ENCODE measurements around the gene NAALADL2. TPM values are rescaled to one million over a fixed set of nuclear protein-coding genes. Genes with fewer than 3 reads are reported as not detected.

Gene NAALADL2
- polyA plus RNA-seq, 1 donor from 2014 or later: 1.6 TPM

- no peak overlapping the region for H3K9ac ChIP-seq (ENCODE audit: low read length)
- H3K79me2 ChIP-seq (replicated peaks; ENCODE audit: insufficient read depth, low read length): no peaks in the 10 kb centered on the region
- no peaks in the 10 kb centered on the region for H3K27me3 ChIP-seq (ENCODE audit: insufficient read depth, low read depth, low read length)
These were observed 739.6 kb downstream of the NAALADL2 start for GRCh38 chr3:175598740-175599139.

GRCh38 chr3:175601521-175601920, 742.4 kb downstream of the NAALADL2 start:
- no peak overlapping the region for H3K27ac ChIP-seq (ENCODE audit: low read length)
- no peaks in the 10 kb centered on the region for H3K36me3 ChIP-seq (ENCODE audit: insufficient read depth, low read length)
- no peaks in the 10 kb centered on the region for H3K9me3 ChIP-seq (ENCODE audit: low read length)
- H3K4me3 ChIP-seq (ENCODE audit: low read length): no peak overlapping the region
- H2AFZ ChIP-seq (ENCODE audit: low read depth, low read length): no peak overlapping the region
- H3K9me2 ChIP-seq (ENCODE audit: insufficient read depth, low read length): no peaks in the 10 kb centered on the region
- H3K9ac ChIP-seq (ENCODE audit: low read length): no peak overlapping the region
- no peaks in the 10 kb centered on the region for H4K20me1 ChIP-seq (ENCODE audit: insufficient read depth)
- H3K4me2 ChIP-seq (ENCODE audit: low read length): no peak overlapping the region
- H3F3A ChIP-seq (ENCODE audit: insufficient read depth, low read length, poor library complexity, severe bottlenecking): no peaks in the 10 kb centered on the region
- TF ChIP-seq TAF1 (IDR thresholded peaks at IDR 0.05; ENCODE audit: low read depth) (no peak), SMC3 (conservative IDR thresholded peaks at IDR 0.05; ENCODE audit: poor library complexity) (no peak), CTCF (IDR thresholded peaks at IDR 0.05; ENCODE audit: poor library complexity, severe bottlenecking) (no peak)
- H3K79me2 ChIP-seq (replicated peaks; ENCODE audit: insufficient read depth, low read length): no peaks in the 10 kb centered on the region
- no peaks in the 10 kb centered on the region for H3K27me3 ChIP-seq (ENCODE audit: insufficient read depth, low read depth, low read length)

More at GRCh38 chr3:175598740-175599139, 739.6 kb downstream of the NAALADL2 start:
- no peaks in the 10 kb centered on the region for H3K9me3 ChIP-seq (ENCODE audit: low read length)
- no peak overlapping the region for H2AFZ ChIP-seq (ENCODE audit: low read depth, low read length)
- no peak overlapping the region for H3K27ac ChIP-seq (ENCODE audit: low read length)
- H4K20me1 ChIP-seq (ENCODE audit: insufficient read depth): no peaks in the 10 kb centered on the region
- TF ChIP-seq REST (IDR thresholded peaks at IDR 0.05; ENCODE audit: borderline replicate concordance) (no peak), POLR2AphosphoS5 (IDR thresholded peaks at IDR 0.05) (peak; percentile 19)
- H3K4me2 ChIP-seq (ENCODE audit: low read length): no peak overlapping the region
- no peak overlapping the region for H3K4me3 ChIP-seq (ENCODE audit: low read length)
- no peaks in the 10 kb centered on the region for H3K36me3 ChIP-seq (ENCODE audit: insufficient read depth, low read length)
- no peaks in the 10 kb centered on the region for H3F3A ChIP-seq (ENCODE audit: insufficient read depth, low read length, poor library complexity, severe bottlenecking)
- no peaks in the 10 kb centered on the region for H3K9me2 ChIP-seq (ENCODE audit: insufficient read depth, low read length)

- Histone ChIP-seq H3F3A (ENCODE audit: insufficient read depth, low read length, poor library complexity, severe bottlenecking) (no peaks in the 10 kb centered on the region), H3K27ac (ENCODE audit: low read length) (no peak overlapping the region), H3K9ac (ENCODE audit: low read length) (no peak overlapping the region), H3K4me2 (ENCODE audit: low read length) (no peak overlapping the region), H3K4me3 (ENCODE audit: low read length) (no peak overlapping the region), H3K36me3 (ENCODE audit: insufficient read depth, low read length) (no peaks in the 10 kb centered on the region), H3K9me3 (ENCODE audit: low read length) (no peaks in the 10 kb centered on the region), H2AFZ (ENCODE audit: low read depth, low read length) (no peak overlapping the region), H3K79me2 (replicated peaks; ENCODE audit: insufficient read depth, low read length) (no peaks in the 10 kb centered on the region), H4K20me1 (ENCODE audit: insufficient read depth) (no peaks in the 10 kb centered on the region), H3K27me3 (ENCODE audit: insufficient read depth, low read depth, low read length) (no peaks in the 10 kb centered on the region), H3K9me2 (ENCODE audit: insufficient read depth, low read length) (no peaks in the 10 kb centered on the region)
- TF ChIP-seq CTCF (IDR thresholded peaks at IDR 0.05; ENCODE audit: poor library complexity, severe bottlenecking): no peak
- TF ChIP-seq EZH2 (IDR thresholded peaks at IDR 0.05; ENCODE audit: borderline replicate concordance, insufficient read depth, low read length, poor library complexity, severe bottlenecking): no peak
These were observed 746.7 kb downstream of the NAALADL2 start for GRCh38 chr3:175605851-175606250.
